Bronchial epithelial cell (primary cell): ENCODE results near the gene EML1. TPM values are rescaled to one million over a fixed set of nuclear protein-coding genes. Genes with fewer than 3 reads are reported as not detected.

Source experiments
- DNase-seq: peaks from one replicate; pipeline ENCODE4 v3.0.0-alpha.2; 2010; ENCODE audit warnings: low read depth
- FAIRE-seq: peaks from 2 replicates; lab custom pipeline; 2011; peaks lifted over from hg19 to GRCh38; lab: Jason Lieb, UNC
- H3K27me3 ChIP-seq: 2 replicates; pipeline ENCODE4 v1.5.1; 2011; ENCODE audit warnings: low read length; ENCODE audit not compliant: control insufficient read depth, insufficient read depth
- H3K36me3 ChIP-seq: 2 replicates; pipeline ENCODE4 v1.5.1; 2011; ENCODE audit warnings: low read length; ENCODE audit not compliant: control insufficient read depth, insufficient read depth
- H3K4me3 ChIP-seq: 2 replicates; pipeline ENCODE4 v1.5.1; 2011; ENCODE audit warnings: mild to moderate bottlenecking, low read depth, low read length, control low read depth
- total RNA-seq: library from RNA; depleted of rRNA; stranded (reverse); fragments of >200 nt; gene quantifications from 2 replicates; pipeline ENCODE4 v1.2.1, GENCODE V29; 2014
- TF ChIP-seq, protein P1 (sequence below): IDR thresholded peaks from 2 replicates; pipeline ENCODE4 v1.5.1; 2011; ENCODE audit warnings: mild to moderate bottlenecking, moderate library complexity, low read length, control low read depth, inconsistent platforms; ENCODE audit not compliant: insufficient read depth, severe bottlenecking

Gene EML1
- total RNA-seq, 1 donor from 2014 or later: 1.8 TPM

DNA sequence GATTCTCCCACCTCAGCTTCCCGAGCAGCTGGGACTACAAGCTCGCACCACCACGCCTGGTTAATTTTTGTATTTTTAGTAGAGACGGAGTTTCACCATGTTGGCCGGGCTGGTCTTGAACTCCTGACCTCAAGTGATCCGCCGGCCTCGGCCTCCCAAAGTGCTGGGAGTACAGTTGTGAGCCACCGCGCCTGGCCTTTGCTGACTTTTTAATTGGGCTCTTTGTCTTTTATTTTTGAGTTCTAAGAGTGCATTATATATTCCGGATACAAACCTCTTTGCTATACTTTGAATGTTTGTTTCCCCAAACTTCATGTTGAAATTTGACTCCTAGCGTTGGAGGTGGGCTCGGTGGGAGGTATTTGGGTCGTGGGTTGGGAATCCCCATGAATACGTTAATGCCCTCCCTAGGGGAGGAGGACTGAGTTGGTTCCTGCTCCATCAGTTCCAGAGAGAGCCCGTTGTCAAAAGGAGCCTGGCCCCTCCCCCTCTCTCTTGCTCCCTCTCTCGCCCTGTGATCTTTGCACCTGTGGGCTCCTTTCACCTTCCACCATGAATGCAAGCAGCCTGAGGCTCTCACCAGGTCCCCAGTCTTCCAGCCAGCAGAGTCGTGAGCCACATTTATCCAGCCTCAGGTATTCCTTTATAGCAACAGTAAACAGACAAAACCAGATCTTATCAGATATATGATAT is 168.8 kb downstream of the EML1 start:
- H3K4me3 ChIP-seq: no peak overlapping the region
- TF ChIP-seq, protein P1, sequence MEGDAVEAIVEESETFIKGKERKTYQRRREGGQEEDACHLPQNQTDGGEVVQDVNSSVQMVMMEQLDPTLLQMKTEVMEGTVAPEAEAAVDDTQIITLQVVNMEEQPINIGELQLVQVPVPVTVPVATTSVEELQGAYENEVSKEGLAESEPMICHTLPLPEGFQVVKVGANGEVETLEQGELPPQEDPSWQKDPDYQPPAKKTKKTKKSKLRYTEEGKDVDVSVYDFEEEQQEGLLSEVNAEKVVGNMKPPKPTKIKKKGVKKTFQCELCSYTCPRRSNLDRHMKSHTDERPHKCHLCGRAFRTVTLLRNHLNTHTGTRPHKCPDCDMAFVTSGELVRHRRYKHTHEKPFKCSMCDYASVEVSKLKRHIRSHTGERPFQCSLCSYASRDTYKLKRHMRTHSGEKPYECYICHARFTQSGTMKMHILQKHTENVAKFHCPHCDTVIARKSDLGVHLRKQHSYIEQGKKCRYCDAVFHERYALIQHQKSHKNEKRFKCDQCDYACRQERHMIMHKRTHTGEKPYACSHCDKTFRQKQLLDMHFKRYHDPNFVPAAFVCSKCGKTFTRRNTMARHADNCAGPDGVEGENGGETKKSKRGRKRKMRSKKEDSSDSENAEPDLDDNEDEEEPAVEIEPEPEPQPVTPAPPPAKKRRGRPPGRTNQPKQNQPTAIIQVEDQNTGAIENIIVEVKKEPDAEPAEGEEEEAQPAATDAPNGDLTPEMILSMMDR: no peak
- FAIRE-seq: no peak
- no peak for DNase-seq
- peaks cover 2% of the 10 kb centered on the region for H3K27me3 ChIP-seq
- H3K36me3 ChIP-seq: no peaks in the 10 kb centered on the region

DNA sequence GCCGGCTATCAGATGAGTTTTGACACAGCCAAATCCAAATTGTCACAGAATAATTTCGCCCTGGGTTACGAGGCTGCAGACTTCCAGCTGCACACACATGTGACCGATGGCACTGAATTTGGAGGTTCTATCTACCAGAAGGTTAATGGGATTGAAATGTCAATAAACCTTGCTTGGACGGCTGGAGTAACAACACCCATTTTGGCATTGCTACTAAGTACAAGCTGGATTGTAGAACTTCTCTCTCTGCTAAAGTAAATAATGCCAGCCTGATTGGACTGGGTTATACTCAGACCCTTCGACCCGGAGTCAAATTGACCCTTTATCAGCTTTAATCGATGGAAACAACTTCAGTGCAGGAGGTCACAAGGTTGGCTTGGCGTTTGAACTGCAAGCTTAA is 171.8 kb downstream of the EML1 start:
- H3K4me3 ChIP-seq: no peak overlapping the region
- TF ChIP-seq, protein P1: no peak
- no peak for DNase-seq
- H3K27me3 ChIP-seq: peaks cover 5% of the 10 kb centered on the region
- no peak for FAIRE-seq
- H3K36me3 ChIP-seq: no peaks in the 10 kb centered on the region

DNA sequence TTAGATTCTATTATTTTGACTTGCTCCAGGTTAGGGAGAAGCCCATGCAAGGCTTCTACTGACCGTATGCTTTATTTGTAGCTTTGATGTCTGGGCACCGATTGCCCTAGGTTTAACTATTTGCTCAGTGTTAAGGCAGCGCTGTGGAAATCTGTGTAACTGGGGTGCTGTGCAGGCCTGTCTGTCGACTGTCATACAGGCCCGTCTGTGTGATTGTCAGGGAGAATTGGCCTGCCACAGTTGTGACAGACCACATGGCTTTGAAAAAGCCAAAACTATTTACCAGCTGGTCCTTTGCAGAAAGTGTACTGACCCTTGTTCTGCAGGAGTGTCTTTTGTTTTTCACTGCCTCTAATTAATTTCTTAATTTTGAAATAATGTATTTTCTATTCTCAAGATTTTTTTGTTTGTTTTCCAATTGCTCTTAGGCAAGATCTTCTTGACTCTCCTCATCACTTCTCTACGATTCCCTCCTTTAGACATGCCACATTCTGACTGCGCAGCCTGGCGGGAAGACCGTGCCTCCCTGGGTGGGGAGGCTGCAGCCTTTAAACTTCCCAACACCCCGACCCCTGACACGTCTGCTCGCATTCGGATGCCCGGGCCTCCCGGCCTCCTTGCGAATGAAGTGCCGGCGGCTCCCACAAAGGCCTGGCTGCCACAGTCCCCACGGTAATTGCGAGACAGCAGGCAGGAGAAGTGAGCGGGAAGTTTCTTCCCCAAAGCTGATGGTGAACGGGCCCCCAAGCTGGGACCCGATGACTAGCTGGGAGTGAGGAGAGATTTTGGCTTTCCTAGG is 173.0 kb downstream of the EML1 start:
- DNase-seq: no peak
- TF ChIP-seq, protein P1: no peak
- no peak for FAIRE-seq

DNA sequence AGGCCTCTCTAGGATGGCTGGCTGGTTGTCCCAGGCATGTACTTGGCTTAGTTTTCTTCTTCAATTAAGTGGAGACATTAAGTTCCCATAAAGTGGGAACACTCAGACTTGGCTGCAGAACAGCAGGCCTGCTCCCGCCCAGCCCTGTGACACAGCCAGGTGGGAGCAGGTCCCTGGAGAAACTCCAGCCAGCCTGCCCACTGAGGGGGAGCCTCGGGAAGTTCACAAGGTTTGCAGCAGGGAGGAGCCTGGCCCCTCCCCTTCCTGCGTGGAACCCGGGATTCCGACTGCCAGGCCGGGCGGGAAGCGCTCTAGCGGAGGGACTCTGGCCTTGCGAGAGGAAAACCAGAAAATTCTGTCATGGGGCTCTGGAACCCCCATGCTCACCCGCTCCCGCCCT is 173.7 kb downstream of the EML1 start:
- TF ChIP-seq, protein P1: no peak
- peaks cover 3% of the 10 kb centered on the region for H3K27me3 ChIP-seq
- no peak for DNase-seq
- no peak overlapping the region for H3K4me3 ChIP-seq
- FAIRE-seq: no peak
- H3K36me3 ChIP-seq: no peaks in the 10 kb centered on the region

More for the DNA sequence above, 173.0 kb downstream of the EML1 start:
- no peaks in the 10 kb centered on the region for H3K36me3 ChIP-seq
- H3K4me3 ChIP-seq: no peak overlapping the region
- peaks cover 3% of the 10 kb centered on the region for H3K27me3 ChIP-seq

DNA sequence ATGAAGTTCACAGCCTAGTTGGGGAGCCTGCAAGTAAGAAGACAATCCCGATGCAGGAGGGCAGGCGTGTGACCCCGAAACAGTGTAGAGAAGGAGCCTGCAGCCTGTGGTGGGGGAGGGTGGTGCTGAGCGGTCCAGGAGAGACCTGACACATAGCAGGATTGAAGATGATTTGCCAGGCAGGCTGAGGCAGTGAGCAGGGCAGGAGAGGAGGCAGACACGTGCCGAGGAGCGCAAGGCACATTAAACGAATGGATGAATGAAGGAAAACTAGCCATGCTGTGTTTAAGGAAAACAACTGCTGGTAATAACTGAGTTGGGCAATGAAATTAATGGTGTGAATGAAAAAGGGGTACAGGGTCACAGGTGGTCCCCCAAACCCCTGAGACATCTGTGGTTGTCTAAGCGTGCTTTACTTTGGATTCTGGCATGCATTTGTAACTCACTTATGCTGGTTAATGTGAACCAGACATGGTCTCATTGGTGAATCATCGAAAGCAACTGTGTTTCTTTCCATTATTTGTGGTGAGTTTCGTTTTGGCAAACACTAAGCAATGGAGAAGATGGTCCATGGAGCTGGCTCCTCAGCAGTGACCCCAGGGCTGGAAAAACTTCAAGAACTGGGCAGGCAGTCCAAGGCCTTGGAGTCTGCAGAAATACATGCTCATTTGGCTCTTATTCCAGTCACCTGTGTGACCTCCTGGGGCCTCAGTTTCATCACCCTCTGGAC is 175.1 kb downstream of the EML1 start:
- TF ChIP-seq, protein P1: no peak
- H3K27me3 ChIP-seq: peaks cover 3% of the 10 kb centered on the region
- no peaks in the 10 kb centered on the region for H3K36me3 ChIP-seq
- FAIRE-seq: peak; percentile 13
- no peak for DNase-seq
- no peak overlapping the region for H3K4me3 ChIP-seq
